Activated T-cell treated with anti-CD3 and anti-CD28 coated beads for 24 hours (primary cell): ENCODE results near the gene CELA2B.
A peak's percentile ranks its signal among the peaks of the same experiment; 100 is the strongest.
"Not testable (repeated sequence)": the region's sequence is repeated elsewhere in the genome, so short reads cannot be mapped to it uniquely, and the experiment has no call there.

Source experiments
- DNase-seq: peaks from one replicate; pipeline ENCODE4 v3.0.0-alpha.2; 2020; ENCODE audit warnings: low read depth

CELA2B gene

GRCh38 chr1:15501208-15502032 is 25.5 kb downstream of the CELA2B start:
- DNase-seq, result peak; percentile 20

DNA sequence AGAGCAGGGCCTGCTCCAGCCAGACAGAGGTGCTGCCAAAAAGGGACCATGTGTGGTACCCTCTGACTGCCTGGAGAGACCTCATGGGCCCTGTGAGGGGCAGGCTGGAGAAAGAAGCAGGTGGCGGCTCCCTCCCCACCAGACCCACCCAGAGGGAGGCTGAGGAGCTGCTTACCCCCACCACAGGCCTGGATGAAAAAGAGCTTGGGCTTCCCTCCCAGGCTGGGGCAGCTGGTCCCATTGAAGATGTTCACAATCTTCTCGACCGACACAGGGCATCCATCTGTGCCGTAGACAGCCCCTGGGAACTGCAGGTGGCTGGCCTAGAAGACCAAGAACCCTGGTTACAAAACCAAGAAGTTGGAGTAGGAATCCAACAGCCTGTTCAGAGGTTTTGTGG is 28.5 kb downstream of the CELA2B start:
- no peak for DNase-seq

DNA sequence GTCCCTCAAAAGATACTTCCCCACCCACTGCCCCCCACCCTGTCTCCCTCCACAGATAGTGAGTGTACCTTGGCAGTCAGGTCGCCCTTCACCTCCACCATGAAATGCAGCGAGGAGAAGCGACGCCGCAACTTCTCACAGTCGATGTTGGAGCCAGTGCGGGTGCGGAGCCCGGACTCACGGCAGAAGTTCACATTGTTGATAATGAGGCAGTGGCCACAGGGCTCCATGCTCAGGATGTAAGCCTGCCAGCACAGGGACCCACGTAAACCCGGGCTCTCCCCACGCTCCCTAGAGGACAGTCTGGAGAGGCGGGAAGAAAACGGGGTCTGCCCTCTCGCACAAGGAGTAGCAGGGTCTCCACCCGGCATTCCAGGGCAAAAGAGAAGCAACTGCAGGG is 30.9 kb downstream of the CELA2B start:
- DNase-seq, result no peak

GRCh38 chr1:15507278-15507677 is 31.4 kb downstream of the CELA2B start:
- no peak for DNase-seq

- no peak for DNase-seq
These were observed 33.0 kb downstream of the CELA2B start for GRCh38 chr1:15508700-15509487.

DNA sequence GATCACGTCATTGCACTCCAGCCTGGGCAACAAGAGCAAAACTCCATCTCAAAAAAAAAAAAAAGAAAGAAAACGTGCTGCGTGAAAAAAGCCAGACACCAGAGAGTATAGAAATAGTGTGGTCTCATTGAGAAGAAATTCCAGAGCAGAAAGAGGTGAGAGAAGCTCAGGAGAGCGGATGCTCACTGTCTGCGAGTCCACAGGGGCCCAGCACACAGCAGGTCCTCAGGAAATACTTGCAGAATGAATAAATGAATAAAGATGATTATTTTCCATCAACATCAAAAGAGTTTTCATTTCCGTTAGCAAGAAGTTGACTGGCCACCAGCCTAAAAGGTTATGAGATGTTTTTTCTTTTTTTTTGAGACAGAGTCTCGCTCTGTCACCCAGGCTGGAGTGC is 33.7 kb downstream of the CELA2B start:
- no peak for DNase-seq

DNA sequence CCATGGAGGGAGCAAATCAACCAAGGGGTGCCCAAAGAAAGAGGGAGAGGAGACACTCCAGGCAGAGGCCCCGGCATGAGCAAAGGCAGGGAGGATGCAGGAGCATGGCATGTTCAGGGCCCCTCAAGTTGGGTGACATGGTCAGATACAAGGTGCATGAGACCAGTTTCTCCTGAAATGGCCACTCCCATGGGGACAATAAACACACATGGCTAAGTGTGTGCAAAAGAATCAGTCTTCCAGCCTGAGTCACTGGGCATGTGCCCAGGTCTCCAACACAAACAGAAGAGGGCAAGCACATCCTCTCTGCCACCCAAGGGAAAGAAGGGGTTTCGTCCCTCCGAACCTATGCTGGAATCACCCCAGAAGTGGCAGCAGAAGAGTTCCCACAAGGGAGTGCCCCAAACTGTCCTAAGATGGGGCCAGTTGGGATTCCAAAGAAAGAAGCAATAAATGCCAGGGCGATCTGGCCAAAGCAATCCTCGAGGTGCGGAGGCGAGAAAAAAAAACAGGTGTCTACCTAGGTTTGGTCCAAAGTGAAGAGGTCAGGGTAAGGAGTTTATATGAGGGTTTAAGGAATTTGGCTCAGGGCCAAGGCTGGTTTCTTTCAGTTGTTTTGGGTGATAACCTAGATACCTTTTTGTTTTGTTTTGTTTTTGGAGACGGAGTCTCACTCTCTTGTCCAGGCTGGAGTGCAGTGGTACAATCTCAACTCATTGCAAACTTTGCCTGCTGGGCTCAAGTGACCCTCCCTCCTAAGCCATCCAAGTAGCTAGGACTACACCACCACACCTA is 34.9 kb downstream of the CELA2B start:
- DNase-seq, result no peak

DNA sequence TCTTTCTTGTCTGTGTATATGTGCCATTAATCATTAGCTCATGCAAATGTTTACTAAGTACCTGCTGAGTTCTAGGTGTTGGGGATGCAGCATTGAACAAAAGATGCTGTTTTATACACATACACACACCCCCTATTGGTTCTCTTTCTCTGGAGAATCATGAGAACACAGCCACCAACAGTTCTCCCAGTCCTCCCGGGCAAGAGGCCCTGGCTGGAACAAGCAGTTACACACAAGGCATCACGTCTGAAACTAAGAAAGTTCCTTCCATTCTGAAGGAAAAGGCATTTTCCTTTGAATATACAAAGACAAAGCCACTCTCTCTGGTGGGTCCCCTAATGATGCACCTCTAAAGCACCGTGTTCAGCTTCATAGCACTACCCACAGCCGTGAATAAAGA is 37.3 kb downstream of the CELA2B start:
- no peak for DNase-seq

DNA sequence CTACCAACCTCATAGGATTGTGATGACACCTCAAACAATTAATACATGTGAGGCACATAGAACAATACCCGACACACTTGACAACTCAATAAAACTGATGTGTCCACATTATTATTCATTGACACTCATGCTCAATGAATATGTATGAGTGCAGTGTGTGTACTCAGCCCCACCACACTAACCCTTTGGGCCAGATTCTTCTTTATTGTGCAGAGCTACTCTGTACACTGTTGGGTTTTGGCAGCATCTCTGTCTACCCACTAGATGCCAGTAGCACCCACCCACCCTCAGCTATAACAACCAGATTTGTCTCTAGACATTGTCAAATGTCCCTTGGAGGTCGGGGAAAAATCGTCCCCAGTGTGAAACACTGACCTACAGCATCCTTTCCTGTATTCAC is 38.0 kb downstream of the CELA2B start:
- DNase-seq, result no peak

- DNase-seq, result not testable (repeated sequence)
These were observed 38.7 kb downstream of the CELA2B start for GRCh38 chr1:15514557-15514956.

- no peak for DNase-seq
These were observed 39.2 kb downstream of the CELA2B start for GRCh38 chr1:15515022-15515663.

- no peak for DNase-seq
These were observed 43.7 kb downstream of the CELA2B start for GRCh38 chr1:15519625-15520024.

DNA sequence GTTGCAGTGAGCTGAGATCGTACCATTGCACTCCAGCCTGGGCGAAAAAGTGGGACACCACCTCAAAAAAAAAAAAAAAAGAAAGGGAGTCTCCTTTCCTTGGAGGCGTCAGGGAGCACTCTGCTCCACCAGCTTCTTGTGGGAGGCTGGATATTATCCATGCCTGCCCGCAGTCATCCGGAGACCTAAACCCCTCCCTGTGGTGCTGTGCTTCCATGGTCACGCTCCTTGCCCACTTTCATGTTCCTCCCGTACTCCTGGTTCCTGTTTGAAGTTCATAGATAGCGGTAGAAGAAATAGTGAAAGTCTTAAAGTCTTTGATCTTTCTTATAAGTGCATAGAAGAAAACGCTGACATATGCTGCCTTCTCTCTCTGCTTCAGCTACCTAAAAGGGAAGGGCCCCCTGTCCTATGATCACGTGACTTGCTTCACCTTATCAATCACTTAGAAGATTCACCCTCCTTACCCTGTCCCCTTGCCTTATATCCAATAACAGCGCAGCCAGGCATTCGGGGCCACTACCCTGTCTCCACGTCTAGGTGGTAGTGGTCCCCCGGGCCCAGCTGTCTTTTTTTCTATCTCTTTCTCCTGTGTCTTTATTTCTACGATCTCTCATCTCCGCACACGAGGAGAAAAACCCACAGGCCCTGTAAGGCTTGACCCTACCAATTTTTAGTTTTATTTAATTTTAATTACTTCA is 45.5 kb downstream of the CELA2B start:
- DNase-seq, result not testable (repeated sequence)

DNA sequence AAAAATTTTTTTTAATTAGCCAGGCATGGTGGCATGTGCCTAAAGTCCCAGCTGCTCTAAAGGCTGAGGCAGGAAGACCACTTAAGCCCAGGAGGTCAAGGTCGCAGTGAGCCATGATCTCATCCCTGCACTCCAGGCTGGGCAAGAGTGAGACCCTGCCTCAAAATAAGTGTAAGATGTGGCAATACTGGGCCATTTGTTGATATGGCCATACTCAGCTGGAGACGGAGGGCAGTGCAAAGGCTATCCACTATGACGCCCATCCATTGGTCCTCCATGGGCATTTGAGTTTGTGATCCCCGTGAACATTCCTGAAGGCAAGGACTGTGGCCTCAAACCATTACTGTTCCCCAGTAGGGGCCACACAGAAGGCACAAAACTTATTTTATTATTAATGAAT is 46.6 kb downstream of the CELA2B start:
- no peak for DNase-seq

- DNase-seq, result no peak
These were observed 47.5 kb downstream of the CELA2B start for GRCh38 chr1:15523104-15524020.

- no peak for DNase-seq
These were observed 48.0 kb downstream of the CELA2B start, which contains the start of gene CASP9 for GRCh38 chr1:15524021-15524282. CASP9 (minus strand) TSS chr1:15524215; CDS start chr1:15524200, 15 bp downstream.

DNA sequence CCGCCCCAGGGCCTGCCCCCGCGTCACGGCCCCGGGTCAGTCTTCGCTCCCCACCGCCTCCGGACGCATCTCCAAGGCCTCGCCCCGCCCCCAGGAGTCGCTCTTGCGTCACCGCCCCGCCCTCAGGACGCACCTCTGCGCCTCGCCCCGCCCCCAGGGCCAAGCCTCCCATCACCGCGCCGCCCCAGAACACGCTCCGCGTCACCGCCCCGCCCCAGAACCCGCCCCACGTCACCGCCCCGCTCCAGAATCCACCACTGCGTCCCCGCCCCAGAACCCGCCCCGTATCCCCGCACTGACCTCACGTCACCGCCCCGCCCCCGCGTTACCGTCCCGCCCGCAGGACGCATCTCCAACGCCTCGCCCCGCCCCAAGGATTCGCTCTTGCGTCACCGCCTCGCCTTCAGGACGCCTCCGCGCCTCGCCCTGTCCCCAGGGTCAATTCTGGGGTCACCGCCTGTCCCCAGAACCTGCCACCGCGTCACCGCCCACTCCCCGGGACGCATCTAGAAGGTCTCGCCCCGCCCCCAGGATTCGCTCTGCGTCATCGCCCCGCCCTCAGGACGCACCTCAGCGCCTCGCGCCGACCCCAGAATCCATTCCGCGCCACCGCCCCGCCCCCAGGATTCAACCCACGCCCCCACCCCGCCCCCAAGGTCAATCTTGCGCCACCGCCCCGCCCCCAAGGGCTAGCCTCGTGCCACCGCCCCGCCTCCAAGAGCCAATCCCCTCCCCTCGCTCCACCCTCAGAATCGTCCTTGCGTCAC is 48.6 kb downstream of the CELA2B start:
- peak; percentile 100 for DNase-seq

- no peak for DNase-seq
These were observed 49.4 kb downstream of the CELA2B start for GRCh38 chr1:15525050-15526020.
